HuH-7.5 (cell line): Measurements from ENCODE around the gene PTPDC1.
A peak's percentile ranks its signal among the peaks of the same experiment; 100 is the strongest.

ENCODE experiments used
- DNase-seq: peaks from one replicate; pipeline ENCODE4 v3.0.0; 2011; ENCODE audit warnings: low spot score

PTPDC1 gene, protein sequence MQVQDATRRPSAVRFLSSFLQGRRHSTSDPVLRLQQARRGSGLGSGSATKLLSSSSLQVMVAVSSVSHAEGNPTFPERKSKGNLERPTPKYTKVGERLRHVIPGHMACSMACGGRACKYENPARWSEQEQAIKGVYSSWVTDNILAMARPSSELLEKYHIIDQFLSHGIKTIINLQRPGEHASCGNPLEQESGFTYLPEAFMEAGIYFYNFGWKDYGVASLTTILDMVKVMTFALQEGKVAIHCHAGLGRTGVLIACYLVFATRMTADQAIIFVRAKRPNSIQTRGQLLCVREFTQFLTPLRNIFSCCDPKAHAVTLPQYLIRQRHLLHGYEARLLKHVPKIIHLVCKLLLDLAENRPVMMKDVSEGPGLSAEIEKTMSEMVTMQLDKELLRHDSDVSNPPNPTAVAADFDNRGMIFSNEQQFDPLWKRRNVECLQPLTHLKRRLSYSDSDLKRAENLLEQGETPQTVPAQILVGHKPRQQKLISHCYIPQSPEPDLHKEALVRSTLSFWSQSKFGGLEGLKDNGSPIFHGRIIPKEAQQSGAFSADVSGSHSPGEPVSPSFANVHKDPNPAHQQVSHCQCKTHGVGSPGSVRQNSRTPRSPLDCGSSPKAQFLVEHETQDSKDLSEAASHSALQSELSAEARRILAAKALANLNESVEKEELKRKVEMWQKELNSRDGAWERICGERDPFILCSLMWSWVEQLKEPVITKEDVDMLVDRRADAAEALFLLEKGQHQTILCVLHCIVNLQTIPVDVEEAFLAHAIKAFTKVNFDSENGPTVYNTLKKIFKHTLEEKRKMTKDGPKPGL

GRCh38 chr9:94084314-94084713 lies at the start of gene PTPDC1:
Gene PTPDC1 (plus strand): TSS chr9:94084464. CDS start chr9:94084531, 67 bp downstream.
- no peak for DNase-seq

GRCh38 chr9:94034511-94034910 lies 49.8 kb upstream of the PTPDC1 start:
- DNase-seq: no peak

GRCh38 chr9:94039786-94040185 lies 44.5 kb upstream of the PTPDC1 start:
- DNase-seq: no peak

DNA sequence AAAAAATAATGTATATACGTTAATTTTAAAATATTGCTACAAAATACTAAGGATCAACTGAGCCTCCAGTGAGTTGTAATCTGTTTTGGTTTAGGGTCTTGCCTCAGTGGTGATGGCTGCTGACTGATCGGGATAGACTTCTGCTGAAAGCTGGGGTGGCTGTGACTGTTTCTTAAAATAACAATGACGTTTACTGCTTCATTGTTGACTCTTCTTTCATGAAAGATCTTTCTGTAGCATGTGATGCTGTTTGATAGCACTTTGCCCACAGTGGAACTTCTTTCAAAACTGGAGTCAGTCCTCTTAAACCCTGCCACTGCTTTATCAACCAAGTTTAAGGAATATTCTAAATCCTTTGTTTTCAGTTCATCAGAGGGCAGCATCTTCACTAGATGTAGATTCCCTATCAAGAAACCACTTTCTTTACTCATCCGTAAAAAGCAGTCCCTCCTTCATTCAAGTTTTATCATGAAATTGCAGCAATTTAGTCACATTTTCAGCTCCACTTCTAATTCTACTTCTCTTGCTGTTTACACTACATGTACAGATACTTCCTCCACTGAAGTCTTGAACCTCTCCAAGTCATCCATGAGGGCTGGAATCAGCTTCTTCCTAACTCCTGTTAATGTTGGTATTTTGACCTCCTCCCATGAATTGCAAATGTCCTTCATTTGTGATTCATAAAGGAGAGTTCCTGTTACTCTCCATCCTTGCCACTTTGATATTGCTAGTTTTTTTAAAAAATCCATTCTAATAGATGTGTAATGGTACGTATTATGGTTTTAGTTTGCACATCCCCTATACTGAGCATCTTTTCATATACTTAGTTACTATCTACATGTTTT lies 41.5 kb upstream of the PTPDC1 start:
- no peak for DNase-seq

DNA sequence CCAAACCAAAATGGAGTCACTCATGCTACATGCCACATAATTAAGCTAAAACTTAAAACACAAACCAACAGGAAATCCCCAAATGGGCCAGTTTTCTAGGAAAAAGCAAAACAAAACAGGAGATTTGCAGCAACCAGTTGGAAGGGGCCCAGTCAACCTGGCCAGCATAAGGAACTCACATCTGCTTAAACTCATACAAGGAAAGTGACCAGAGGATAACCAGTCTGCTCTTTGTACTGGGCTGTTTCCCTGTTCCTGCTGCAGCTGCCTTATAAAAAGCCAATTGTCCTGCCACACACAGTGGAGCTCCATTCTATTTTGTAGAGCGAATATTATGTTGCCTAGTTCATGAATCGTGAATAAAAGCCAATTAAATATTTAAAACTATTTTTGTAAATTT lies 29.5 kb upstream of the PTPDC1 start:
- no peak for DNase-seq

- DNase-seq: no peak
These were observed 27.8 kb upstream of the PTPDC1 start for GRCh38 chr9:94056442-94056974.

- DNase-seq: no peak
These were observed 26.3 kb upstream of the PTPDC1 start for GRCh38 chr9:94057918-94058317.

DNA sequence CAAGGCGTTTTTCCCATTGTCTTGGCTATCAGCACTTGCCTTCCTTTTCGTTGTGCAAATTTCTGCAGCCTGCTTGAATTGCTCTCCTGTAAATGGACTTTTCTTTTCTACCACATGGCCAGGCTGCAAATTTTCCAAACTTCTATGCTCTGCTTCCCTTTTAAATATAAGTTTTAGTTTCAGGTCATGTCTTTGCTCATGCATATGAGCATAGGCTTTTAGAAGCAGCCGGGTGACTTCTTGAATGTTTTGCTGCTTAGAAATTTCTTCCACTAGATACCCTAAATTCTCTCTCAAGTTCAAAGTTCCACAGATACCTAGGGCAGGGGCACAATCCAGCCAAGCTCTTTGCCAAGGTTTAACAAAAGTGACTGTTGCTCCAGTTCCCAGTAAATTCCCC lies 22.4 kb upstream of the PTPDC1 start:
- DNase-seq: no peak

DNA sequence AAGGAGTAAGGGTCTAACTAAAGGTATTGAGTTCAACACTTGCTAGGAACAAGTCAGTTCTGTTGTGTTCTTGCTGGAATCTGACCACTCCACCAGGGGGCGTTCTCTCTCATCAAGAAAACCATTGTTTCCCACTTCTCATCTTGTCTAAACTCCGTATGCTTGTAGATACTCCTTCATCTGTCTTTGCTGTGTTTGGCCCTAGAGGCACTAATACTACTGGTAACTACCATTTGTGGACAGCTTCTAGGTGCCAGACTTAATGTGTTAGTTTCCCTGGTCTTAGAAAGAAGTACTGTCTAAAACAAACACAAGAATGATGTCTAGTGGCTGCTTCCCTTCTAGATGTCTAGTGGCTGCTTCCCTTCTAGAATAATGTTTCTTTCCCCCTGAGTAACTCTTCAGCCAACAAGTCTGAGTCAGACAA lies 18.7 kb upstream of the PTPDC1 start:
- DNase-seq: peak; percentile 49

DNA sequence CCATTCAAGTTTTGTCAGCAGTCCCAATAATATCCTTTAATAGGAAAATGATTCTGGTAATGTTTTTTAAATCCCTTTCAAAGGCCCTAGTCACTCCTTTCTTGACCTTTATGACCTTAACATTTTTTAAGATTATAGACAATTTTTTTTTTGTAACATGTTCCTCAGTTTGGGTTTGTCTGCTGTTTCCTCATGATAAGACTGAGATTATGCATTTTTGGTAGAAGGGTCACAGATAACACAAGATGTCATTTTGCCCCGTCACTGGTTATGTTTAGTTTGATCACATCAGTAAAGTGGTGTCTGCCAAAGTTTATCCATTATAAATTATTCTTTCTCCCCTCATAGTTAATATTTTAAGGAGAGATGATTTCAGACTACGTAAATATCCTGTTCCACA lies 16.0 kb upstream of the PTPDC1 start:
- no peak for DNase-seq

DNA sequence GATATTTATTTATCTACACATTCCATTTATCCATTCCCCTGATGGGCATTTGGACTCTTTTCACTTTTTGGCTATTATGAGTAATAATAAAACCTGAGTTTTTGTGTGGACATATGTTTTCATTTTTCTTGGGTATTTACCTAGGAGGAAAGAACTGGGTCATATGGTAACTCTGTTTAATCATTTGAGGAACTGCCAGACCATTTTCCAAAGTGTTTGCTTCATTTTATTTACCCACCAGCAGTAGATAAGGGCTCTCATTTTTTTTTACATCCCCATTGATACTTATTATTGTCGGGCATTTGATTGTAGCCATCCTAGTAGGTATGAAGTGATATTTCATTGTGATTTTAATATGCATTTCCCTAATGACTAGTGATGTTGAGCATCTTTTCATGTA lies 7.7 kb upstream of the PTPDC1 start:
- DNase-seq: no peak

DNA sequence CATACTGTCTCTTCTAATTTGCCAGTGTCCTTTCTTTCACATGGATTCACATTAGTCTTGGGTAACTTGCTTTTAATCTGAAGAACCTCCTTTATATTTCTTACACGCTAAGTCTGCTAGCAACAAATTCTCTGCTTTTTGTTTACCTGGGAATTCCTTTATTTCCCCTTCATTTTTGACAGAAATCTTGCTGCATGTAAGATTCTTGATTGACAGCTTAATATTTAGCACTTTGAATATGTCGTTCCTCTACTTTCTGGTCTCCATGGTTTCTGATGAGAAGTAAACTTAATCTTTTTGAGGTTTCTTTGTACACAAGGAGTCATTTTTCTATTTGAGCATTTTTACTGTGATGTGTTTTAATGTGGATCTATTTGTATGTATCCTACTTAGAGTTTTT lies 6.2 kb upstream of the PTPDC1 start:
- DNase-seq: no peak

DNA sequence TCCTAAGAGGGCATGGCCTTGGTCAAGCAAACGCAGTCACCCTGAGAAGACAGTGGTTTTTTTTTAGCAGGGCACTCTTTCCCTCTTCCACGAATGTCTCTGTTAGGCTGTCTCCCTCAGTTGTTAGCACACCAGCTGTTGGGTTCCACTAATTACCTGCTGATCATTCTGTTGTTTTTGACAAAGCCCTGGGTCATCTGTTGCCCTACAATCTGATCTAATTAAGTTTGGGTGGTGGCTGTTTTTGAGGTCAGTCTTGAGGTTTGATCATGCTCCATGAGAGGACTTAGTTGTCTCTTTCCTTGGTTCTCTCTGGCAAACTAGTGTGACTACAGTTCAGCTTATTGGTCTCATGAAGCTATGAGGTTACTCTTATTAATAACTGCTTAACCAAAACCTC lies 5.0 kb upstream of the PTPDC1 start:
- DNase-seq: no peak

- DNase-seq: no peak
These were observed 4.0 kb upstream of the PTPDC1 start for GRCh38 chr9:94080249-94080648.

- DNase-seq: no peak
These were observed 2.8 kb upstream of the PTPDC1 start for GRCh38 chr9:94081435-94081834.

DNA sequence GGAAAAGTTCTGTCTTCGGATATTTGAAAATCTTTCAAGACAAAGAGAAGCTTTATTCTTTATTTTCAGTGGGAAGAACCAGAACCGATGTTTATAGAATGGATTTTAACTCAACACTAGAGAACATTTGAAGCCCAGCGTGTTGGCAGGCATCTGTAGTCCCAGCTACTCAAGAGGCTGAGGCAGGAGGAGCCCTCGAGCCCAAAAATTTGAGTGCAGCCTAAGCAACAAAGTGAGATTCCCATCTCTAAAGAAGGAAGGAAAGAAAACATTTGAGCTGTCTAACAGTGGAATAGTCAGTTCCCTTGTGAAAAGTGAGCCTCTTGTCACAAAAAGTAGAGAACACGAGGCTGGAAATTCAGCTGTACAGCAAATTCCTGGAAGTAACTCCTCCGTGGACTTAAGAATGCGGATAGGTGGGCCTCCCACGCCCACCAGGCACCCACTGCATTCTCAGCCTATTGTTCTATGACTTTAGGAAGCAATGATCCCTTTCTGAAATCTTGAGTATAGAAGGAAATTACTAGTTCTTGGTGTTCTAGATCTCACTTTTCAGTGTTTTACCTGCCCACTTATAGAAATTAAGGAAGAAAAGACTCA lies 2.3 kb upstream of the PTPDC1 start:
- no peak for DNase-seq

DNA sequence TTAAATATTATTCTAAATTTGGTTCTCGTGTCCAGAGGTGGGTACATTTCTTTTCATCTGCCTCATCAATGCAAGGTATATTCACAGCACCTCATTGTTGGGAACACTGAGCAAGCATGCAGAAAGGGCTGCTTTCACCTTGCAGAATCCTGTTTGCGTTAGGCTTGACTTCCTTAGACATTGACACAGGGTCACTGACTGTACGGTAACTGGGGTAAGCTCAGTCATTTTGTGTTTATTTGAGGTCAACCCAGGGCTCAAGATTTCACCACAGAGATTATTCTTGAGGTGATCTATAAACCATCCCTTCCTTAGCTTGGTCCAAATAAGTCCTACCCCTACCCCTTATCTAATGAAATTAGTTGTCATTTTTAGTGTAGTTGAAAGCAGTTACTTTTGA lies 1.7 kb upstream of the PTPDC1 start:
- DNase-seq: no peak

DNA sequence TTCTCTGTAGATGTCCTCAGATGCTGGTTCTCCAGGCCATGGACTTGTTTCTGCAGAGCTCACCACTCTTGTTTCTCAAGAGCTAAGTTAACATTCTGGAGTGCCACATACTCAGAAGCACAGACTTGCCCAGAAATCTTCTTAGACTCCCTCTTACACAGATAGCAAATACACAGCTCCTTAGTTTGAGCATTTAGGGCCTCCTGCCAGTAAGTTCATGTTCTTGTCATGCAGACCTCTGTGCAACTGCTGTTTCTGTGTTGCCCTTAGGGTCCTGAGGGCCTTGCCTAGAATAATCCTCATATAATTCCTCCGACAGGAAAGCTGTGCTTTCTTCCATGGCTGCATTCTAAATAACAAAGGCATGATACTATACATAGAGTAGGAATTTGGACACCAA lies 1.3 kb upstream of the PTPDC1 start:
- DNase-seq: no peak

DNA sequence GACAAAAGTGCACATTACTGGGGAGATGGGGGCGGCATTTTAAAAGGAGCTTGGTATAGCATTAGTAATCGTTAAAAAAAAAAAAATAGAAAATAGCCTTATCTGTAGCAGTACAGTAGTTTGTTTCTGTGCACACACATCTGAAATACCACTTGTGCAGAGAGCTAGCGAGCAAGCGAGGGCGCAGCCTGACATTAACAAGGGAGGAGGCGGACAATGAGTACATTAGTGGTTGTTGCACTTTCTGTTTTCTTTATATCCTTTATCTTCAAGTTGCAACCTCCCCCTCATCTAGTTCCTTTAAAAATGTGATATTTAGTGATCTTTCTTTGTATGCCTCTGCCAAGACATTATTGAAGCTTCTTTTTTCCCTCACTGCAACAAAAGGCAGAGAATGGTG lies 880 bp upstream of the PTPDC1 start:
- DNase-seq: no peak

GRCh38 chr9:94085062-94085639 lies 887 bp downstream of the PTPDC1 start:
- DNase-seq: no peak
